Lower leg skin (tissue), 4 donors: Measurements from ENCODE around the gene SASH1. TPM values are rescaled to one million over a fixed set of nuclear protein-coding genes. Genes with fewer than 3 reads are reported as not detected.

ENCODE experiments used
- DNase-seq, 2 donors: peaks; one replicate each; pipeline ENCODE4 v3.0.0-alpha.2; 2019; ENCODE audit warnings: low spot score in 2 of 2
- H3K4me3 ChIP-seq: fragments of 200-600 bp; sonication (generic); 2 replicates; pipeline ENCODE4 v1.5.1; 2017; ENCODE audit warnings: mild to moderate bottlenecking, low read depth; ENCODE audit not compliant: poor library complexity, severe bottlenecking
- CTCF ChIP-seq, 3 donors: fragments of 450-650 bp; IDR thresholded peaks; one replicate each; pipeline ENCODE4 v1.5.1; 2016; ENCODE audit warnings: antibody characterized with exemption in 3 of 3, mild to moderate bottlenecking in 3 of 3, moderate library complexity in 2 of 3
- POLR2A ChIP-seq, 2 donors: fragments of 450-650 bp; IDR thresholded peaks; one replicate each; pipeline ENCODE4 v1.6.1; 2016 to 2017; ENCODE audit warnings: antibody characterized with exemption in 2 of 2, mild to moderate bottlenecking in 1 of 2, moderate library complexity in 1 of 2
- WGBS, 2 donors: methylation state at CpG; one replicate each; pipeline ENCODE4 v1.1.5; 2018; 5-methylcytosine and 5-hydroxymethylcytosine counted together
- intact Hi-C: fragments of 100-400 bp; cut with DNase I; formaldehyde crosslinking; loops from one replicate; pipeline ENCODE4 v1.15.0; 2023; ENCODE audit warnings: low total_unique reads
- total RNA-seq, 4 donors: library from RNA; depleted of rRNA; stranded (reverse); fragments of >200 nt; gene quantifications; one replicate each; pipeline ENCODE4 v1.1.0, GENCODE V29; 2016

Gene SASH1
- total RNA-seq, 4 donors from 2014 or later, result 74.9 to 106 (median 91.5) TPM

- no peak for DNase-seq
- intact Hi-C loops, result no loop called here
- no peak for TF ChIP-seq POLR2A (IDR thresholded peaks at IDR 0.05)
- no peak for TF ChIP-seq CTCF (IDR thresholded peaks at IDR 0.05)
- WGBS, 2 donors, result 76 to 79% methylated on average over 7 of the region's 7 CpGs
- H3K4me3 ChIP-seq, result no peak overlapping the region
Measured at GRCh38 chr6:148550569-148550968, 207.9 kb downstream of the SASH1 start.

DNA sequence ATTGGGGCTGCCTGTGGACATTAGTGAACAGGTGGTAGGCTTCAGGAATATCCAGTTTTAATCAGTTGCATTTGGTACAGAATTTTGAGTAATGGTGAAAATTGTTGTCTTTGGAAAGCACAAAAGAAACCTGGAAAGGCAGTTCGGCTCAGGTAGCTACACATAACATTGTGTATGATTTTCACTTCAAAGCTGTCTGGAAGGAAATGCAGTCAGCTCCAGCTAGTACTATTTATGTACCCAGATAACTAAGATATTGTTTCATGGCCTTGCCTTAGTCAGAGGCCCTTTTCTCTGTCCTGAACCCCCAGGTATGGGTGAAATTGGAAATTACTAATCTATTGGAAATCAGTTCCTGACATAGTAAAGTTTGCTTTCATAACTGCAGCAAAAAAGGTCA is 208.6 kb downstream of the SASH1 start:
- no peak for DNase-seq
- intact Hi-C loops, result no loop called here
- TF ChIP-seq POLR2A (IDR thresholded peaks at IDR 0.05) (no peak), CTCF (IDR thresholded peaks at IDR 0.05) (no peak)

DNA sequence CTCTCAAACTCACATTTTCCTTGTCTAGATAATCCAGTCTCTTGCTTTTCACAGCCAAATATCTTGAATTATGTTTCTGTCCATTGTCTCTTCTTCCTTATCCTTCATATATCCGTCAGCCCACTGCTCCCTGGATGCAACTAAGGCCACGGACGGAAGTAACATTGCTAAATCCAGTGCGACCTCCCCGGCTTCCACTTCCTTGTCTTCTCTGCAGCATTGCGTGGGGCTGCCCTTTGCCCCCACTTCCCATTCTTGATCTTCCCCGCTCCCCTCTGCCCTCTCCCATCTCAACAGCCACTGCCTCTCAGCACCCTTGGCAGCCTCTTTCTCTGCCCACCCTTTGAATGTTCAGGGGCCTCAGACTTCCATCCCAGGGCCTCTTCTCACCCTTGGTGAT is 213.8 kb downstream of the SASH1 start:
- intact Hi-C loops, result no loop called here
- TF ChIP-seq POLR2A (IDR thresholded peaks at IDR 0.05) (no peak), CTCF (IDR thresholded peaks at IDR 0.05) (no peak)
- H3K4me3 ChIP-seq, result no peak overlapping the region
- no peak for DNase-seq
- WGBS, 2 donors, result 67 to 71% methylated on average over 6 of the region's 7 CpGs

More for the DNA sequence above, 208.6 kb downstream of the SASH1 start:
- WGBS, 2 donors, result 68 to 85% methylated on average over 1 of the region's 1 CpG
- H3K4me3 ChIP-seq, result no peak overlapping the region

DNA sequence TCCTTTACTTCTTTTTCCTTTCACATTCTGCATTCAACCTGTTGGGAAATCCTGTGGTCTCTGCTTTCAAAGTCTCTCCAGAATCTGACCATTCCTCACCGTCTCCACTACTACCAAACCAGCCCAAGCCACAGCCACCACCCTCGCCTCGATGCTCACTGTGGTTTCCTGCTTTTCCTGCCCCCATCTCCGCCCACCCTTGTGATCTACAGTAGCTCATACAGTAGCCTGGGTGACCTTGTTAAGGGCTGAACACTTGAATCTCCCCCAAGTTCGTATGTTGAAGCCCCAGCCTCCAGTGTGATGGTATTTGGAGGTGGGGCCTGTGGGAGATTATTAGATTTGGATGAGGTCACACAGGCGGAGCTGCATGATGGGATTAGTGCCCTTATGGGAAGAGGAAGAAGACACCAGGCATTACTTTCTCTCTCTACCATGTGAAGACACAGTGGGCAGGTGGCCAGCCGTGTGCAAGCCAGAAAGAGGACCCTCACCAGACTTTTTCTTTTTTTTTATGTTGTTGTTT is 215.2 kb downstream of the SASH1 start:
- TF ChIP-seq CTCF (IDR thresholded peaks at IDR 0.05) (no peak), POLR2A (IDR thresholded peaks at IDR 0.05) (no peak)
- no peak for DNase-seq
- no peak overlapping the region for H3K4me3 ChIP-seq
- WGBS, 2 donors, result 69 to 76% methylated on average over 7 of the region's 7 CpGs
- intact Hi-C loops, result no loop called here

DNA sequence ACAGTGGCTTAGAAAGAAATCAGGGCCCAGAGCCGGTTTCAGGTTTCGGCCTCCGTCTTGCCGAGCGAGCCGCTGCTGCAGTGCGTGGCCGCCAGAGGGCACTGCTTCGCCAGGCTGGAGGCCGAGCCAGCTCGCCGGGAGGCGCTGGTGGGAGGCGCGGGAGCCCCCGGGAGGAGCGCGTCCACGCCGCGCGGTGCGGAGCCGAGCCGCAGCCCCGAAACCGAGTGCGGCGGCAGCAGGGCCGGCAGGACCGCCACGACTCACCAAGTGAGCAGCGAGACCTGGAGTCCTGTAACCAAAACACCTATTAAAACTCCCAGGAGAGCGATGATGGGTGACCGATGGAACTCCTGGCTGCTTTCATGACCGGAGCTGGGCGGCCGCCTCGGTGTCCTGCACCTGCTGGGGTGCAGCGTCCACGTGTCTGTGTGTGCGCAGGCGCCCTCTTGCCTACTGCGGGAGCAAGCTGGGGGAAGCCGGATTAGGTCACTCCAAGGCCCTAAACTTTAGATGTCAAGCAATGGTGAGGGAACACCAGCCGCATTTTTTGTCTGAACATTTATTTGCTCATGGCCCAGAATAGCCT is 217.3 kb downstream of the SASH1 start:
- DNase-seq, result peak in 1 of 2 donors; percentile 94
- 7 to 9% methylated on average over 24 to 46 of the region's 46 CpGs for WGBS, 2 donors
- no peak overlapping the region for H3K4me3 ChIP-seq
- TF ChIP-seq CTCF (IDR thresholded peaks at IDR 0.05) (peak in 1 of 3 donors; percentile 80), POLR2A (IDR thresholded peaks at IDR 0.05) (no peak)
- intact Hi-C loops, result no loop called here

GRCh38 chr6:148561629-148562028 is 219.0 kb downstream of the SASH1 start:
- TF ChIP-seq CTCF (IDR thresholded peaks at IDR 0.05) (no peak), POLR2A (IDR thresholded peaks at IDR 0.05) (no peak)
- no peak for DNase-seq
- no peak overlapping the region for H3K4me3 ChIP-seq
- WGBS, 2 donors, result 86 to 92% methylated on average over 6 of the region's 6 CpGs
- intact Hi-C loops, result no loop called here
